ENCODE data around the gene PRIMPOL. TPM values are rescaled to one million over a fixed set of nuclear protein-coding genes. Genes with fewer than 3 reads are reported as not detected.
"Not testable (repeated sequence)": the region's sequence is repeated elsewhere in the genome, so short reads cannot be mapped to it uniquely, and the experiment has no call there.

PRIMPOL gene
- total RNA-seq, 2 experiments from 2014 or later, result 17.7 to 18.1 TPM

DNA sequence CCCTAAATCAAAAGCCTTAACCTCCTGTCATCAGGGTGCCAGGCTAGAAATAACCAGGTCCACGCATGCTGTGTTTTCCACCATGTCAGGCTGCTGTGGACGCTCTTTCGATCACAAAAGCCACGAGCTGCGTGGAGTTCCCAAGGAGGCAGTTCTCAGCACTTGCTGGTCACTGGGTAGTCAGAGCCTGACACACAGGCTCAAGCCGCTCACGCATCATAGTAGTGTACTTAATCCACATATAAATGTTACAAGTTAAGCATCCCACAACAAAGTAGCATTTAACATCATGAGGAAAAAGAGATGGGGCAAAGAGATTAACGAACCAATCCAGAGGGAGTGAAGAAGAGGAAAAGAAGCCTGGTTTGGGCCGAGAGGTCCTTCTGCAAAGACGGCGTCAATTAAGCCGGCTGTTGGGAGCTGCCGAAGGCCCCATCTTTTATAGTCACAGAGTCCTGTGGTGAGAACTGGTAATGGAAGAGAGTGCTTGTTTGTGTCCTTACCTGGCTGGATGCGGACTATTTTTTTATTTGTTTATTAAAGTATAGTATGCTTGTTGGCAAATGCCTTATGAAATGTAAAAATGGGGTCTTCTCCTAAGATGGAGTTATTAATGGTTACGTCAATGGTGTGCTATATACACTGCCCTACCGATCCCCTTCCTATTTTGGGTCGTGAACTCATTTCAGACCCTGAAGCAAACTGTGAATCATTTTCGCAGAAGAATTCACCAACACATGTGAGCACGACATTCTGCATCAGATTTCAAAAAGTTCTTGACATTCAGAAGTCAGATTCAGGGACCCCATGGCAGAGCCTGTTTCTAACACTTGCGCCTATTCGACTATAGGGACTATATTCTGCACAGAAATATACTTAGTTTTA is 675 bp downstream of the PRIMPOL start:
- Mint-ChIP-seq H3K4me3 (peak overlapping the region; percentile 93), H3K4me1 (peaks cover 37% of the 10 kb centered on the region), H3K27me3 (no peaks in the 10 kb centered on the region), H3K27ac (peak overlapping the region; percentile 90), H3K36me3 (peaks cover 44% of the 10 kb centered on the region), H3K9me3 (no peaks in the 10 kb centered on the region)
- peak; percentile 14 for DNase-seq

DNA sequence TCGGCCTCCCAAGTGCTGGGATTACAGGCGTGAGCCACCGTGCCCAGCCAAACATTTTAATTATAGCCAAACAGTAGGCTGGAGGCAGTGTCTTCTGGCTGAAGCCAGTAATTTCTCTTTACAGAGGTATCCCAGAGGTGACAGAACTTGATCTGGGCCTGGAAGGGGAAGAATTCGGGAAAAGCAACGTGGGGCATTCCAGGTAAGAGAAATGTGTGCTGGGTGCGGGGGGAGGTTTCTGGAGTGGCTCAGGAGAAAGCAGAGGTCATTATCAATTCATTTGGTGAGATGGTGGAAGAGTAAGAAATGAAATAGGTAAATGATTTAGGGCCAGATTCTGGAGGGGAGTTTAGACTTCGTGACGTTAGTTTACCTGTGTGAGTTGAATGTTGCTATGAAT is 2.4 kb downstream of the PRIMPOL start:
- no peak overlapping the region for H3K4me3 Mint-ChIP-seq
- no peak overlapping the region for H3K27ac Mint-ChIP-seq
- peaks cover 32% of the 10 kb centered on the region for H3K36me3 Mint-ChIP-seq
- H3K9me3 Mint-ChIP-seq, result no peaks in the 10 kb centered on the region
- H3K27me3 Mint-ChIP-seq, result no peaks in the 10 kb centered on the region
- peaks cover 21% of the 10 kb centered on the region for H3K4me1 Mint-ChIP-seq
- DNase-seq, result no peak

DNA sequence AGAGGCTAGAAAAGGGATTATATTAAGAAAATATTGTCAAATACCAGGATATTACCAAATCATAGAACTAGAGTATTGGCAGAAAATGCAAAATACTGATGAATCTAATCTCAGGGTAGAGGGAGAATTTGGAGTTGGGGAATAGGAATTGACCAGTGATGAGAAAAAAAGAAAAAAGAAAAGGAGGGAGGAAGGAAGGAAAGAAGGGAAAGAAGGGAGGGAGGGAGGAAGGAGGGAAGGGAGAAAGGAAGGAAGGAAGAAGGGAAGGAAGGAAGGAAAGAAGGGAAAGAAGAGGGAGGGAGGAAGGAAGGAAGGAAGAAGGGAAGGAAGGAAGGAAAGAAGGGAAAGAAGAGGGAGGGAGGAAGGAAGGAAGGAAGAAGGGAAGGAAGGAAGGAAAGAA is 3.1 kb downstream of the PRIMPOL start:
- H3K27ac Mint-ChIP-seq, result not testable (repeated sequence)

DNA sequence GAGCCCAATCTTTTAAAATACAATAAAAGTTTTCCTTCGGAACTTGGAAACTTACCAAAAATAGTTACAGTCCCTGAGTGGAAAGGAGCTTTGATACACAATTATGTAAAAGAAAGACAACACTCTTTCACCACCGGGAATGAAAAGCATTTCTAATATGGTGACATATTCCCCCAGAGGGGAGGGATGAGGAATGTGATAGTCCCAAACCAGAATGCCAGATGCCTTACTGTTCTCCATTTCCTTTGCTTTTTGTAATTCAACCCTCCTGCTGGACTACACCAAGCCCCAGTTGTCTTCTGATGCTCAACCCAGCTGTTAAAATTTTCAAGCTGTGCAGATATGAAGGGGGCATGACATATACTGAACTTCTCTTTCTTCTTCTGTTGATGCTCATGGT is 4.1 kb downstream of the PRIMPOL start:
- Mint-ChIP-seq H3K27me3 (no peaks in the 10 kb centered on the region), H3K36me3 (peaks cover 18% of the 10 kb centered on the region), H3K27ac (no peak overlapping the region), H3K9me3 (no peaks in the 10 kb centered on the region), H3K4me1 (peaks cover 9% of the 10 kb centered on the region), H3K4me3 (no peak overlapping the region)
- DNase-seq, result no peak

More for the DNA sequence above, 3.1 kb downstream of the PRIMPOL start:
- peaks cover 27% of the 10 kb centered on the region for H3K36me3 Mint-ChIP-seq
- not testable (repeated sequence) for H3K27me3 Mint-ChIP-seq, H3K9me3 Mint-ChIP-seq, H3K4me3 Mint-ChIP-seq, DNase-seq
- peaks cover 14% of the 10 kb centered on the region for H3K4me1 Mint-ChIP-seq

DNA sequence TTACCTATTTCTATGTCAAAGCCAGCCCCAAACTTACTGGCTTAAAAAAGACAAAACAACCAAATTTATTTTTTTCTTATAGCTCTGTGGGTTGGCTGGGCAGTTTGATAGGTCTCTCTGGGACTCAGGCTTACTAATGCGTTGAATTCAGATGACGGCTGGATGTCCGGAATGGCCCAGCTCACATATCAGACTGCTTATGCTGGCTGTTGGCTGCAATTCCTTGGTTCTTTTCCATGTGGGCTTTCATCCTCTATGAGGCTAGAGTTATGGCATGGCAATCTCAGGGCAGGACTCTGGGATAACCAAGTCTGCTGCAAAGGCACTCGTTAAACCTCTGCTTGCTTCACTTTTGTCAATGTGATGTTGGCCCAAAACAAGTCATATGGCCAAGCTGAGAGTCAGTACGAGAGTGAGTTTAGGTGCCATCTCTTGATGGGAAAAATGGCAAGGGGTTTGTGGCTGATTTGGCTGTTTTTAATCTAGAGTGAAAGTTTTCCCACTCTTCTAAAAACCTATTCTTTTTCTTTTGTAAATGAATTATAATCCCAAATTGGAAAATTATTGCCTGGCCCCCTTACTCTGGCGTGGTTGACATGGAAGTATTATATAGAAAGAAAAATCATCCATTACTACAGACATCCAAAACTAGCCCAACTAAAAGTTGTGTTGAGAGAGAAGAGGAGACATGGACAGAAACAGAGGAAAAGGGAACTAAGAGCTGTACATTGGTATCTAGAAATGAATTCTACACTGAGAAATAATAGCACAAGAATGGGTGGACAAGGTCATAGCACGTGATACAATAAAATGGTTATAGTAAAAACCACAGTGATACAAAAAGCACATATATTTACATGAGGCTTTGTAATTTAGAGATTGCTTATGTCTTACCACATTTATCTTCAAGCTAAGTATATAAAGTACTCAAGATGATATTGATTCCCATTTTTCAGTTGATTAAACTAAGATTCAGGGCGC is 6.6 kb downstream of the PRIMPOL start:
- no peaks in the 10 kb centered on the region for H3K9me3 Mint-ChIP-seq
- H3K4me3 Mint-ChIP-seq, result no peak overlapping the region
- no peak for DNase-seq
- H3K4me1 Mint-ChIP-seq, result peaks cover 2% of the 10 kb centered on the region
- H3K27ac Mint-ChIP-seq, result no peak overlapping the region
- peaks cover 14% of the 10 kb centered on the region for H3K36me3 Mint-ChIP-seq
- H3K27me3 Mint-ChIP-seq, result no peaks in the 10 kb centered on the region

DNA sequence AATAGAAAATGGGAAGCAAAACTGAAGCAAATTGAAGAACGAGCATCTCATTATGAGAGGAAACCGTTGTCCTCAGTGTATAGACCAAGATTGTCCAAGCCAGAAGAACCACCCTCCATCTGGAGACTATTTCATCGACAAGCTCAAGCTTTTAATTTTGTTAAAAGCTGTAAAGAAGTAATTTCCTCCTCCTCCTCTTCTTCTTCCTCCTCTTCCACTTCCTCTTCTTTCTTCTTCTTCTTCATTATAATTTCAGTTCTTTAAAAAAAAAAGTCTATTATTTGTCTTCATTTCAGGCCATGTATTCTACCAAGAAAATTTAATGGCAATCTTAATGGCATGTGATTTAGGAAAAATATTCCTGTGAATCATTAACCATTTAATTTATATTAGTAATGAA is 7.6 kb downstream of the PRIMPOL start:
- H3K9me3 Mint-ChIP-seq, result no peaks in the 10 kb centered on the region
- H3K27ac Mint-ChIP-seq, result no peak overlapping the region
- peaks cover 14% of the 10 kb centered on the region for H3K36me3 Mint-ChIP-seq
- H3K27me3 Mint-ChIP-seq, result no peaks in the 10 kb centered on the region
- no peaks in the 10 kb centered on the region for H3K4me1 Mint-ChIP-seq
- no peak overlapping the region for H3K4me3 Mint-ChIP-seq
- no peak for DNase-seq

DNA sequence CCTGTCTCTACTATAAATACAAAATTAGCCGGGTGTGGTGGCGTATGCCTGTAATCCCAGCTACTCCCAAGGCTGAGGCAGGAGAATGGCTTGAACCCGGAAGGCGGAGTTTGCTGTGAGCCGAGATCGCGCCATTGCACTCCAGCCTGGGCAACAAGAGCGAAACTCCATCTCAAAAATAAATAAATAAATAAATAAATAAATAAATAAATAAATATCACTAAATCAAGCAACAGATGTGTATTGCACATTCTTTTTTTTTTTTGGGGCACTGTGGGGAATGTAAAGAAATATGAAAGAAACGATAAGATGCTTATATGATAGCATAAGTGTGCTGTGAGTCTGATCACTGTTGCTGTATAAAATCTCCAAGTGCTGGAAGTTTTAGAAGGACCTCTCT is 8.3 kb downstream of the PRIMPOL start:
- not testable (repeated sequence) for H3K4me3 Mint-ChIP-seq, H3K9me3 Mint-ChIP-seq, H3K4me1 Mint-ChIP-seq, H3K27ac Mint-ChIP-seq, H3K27me3 Mint-ChIP-seq, DNase-seq
- peaks cover 13% of the 10 kb centered on the region for H3K36me3 Mint-ChIP-seq

DNA sequence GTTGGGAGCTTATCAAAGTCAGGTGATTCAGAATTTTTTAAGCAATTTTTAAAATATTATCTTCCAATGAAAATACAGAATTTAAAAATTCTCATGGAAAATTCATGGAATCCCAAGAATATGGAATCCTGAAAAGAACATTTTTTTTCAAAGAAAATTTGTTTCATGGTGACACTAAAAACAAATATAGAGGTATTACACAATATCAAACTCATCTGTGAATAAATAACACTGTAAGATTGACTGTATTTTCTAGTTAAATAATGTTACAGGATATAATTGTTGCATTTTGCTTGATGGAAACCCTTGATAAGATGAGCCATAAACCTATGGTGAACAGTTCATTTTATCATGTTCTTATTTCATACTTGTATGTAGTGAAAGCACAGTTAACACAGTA is 11.4 kb downstream of the PRIMPOL start:
- Mint-ChIP-seq H3K4me3 (no peak overlapping the region), H3K9me3 (no peaks in the 10 kb centered on the region), H3K27me3 (no peaks in the 10 kb centered on the region), H3K4me1 (no peaks in the 10 kb centered on the region), H3K36me3 (peaks cover 7% of the 10 kb centered on the region), H3K27ac (no peak overlapping the region)
- no peak for DNase-seq

DNA sequence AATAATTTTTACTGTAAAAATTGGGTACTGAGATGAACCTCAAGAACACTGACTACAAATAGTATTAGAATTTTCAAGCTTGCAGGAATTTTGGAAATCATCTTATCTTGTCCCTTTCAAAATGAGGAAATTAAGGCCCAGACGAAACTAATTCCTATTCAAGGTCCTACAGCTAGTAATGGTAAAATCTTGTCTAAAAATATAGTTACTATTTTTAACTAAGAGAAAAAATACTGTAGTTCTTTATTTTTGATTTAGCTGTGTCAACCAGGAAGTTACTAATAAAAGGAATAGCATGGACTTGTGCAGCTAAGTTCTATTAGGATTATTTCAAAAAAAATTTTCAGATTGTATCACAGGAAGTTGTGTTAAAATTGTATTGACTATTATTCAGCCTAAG is 12.7 kb downstream of the PRIMPOL start:
- H3K36me3 Mint-ChIP-seq, result peaks cover 16% of the 10 kb centered on the region
- no peaks in the 10 kb centered on the region for H3K27me3 Mint-ChIP-seq
- no peak for DNase-seq
- H3K9me3 Mint-ChIP-seq, result no peaks in the 10 kb centered on the region
- H3K4me3 Mint-ChIP-seq, result no peak overlapping the region
- H3K27ac Mint-ChIP-seq, result no peak overlapping the region
- no peaks in the 10 kb centered on the region for H3K4me1 Mint-ChIP-seq

DNA sequence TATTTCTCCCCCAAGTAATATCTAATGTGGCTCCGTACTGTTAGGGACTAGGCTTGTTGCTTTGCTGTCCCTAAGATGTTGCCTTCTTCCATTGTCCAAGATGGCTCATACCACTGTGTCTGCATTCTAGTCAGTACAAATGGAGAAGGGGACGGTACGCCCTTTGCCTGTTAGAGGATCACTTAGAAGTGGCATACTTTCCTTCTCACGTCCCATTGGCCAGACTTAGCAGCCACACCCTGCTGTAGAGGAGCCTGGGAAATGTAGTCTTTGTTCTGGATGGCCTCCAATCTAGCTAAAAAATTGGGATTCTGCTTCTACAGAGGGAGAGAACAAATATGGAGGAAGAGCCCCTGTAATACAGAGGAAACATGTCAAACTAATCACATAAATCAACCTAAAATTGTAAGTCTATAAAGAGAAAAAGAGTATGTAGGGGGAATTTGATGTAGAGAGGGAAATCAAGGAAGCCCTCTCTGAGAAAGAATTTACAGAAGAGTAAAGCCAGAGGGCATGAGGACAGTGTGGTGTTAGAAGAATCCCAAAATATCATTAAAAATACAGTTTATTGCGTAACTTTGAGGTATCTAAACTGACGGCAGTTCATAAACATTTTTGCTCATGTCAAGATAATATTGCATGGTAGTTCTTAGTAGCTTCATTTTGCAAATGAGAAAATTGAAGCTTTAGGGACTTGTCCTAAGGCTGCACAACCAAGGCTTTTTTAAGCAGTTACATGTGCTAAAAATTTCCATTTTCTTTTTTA is 15.1 kb downstream of the PRIMPOL start:
- Mint-ChIP-seq H3K36me3 (peaks cover 28% of the 10 kb centered on the region), H3K27me3 (no peaks in the 10 kb centered on the region), H3K9me3 (no peaks in the 10 kb centered on the region), H3K4me3 (no peak overlapping the region), H3K27ac (no peak overlapping the region), H3K4me1 (peaks cover 13% of the 10 kb centered on the region)
- no peak for DNase-seq

DNA sequence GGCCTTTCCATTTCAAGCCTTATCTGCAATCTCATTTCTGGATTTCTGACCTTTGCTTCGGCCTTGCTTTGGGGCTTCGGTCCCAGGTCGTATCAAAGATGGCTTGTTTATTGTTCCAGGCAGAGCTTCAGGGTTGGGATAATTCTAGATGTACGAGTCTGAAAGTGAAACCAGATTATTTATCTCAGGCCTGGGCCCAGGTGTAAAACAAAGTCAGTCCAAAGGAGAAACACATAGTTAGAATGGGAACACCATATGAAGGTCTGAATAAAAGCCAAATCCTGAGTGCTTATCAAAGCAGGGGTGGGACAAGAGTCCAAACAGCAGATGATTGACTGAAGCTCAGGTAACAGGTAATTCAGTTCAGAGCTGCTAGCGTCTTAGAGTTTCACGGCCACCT is 17.1 kb downstream of the PRIMPOL start:
- no peak for DNase-seq
- H3K27me3 Mint-ChIP-seq, result no peaks in the 10 kb centered on the region
- no peak overlapping the region for H3K4me3 Mint-ChIP-seq
- H3K4me1 Mint-ChIP-seq, result peaks cover 13% of the 10 kb centered on the region
- no peaks in the 10 kb centered on the region for H3K9me3 Mint-ChIP-seq
- H3K36me3 Mint-ChIP-seq, result peaks cover 28% of the 10 kb centered on the region
- H3K27ac Mint-ChIP-seq, result no peak overlapping the region

DNA sequence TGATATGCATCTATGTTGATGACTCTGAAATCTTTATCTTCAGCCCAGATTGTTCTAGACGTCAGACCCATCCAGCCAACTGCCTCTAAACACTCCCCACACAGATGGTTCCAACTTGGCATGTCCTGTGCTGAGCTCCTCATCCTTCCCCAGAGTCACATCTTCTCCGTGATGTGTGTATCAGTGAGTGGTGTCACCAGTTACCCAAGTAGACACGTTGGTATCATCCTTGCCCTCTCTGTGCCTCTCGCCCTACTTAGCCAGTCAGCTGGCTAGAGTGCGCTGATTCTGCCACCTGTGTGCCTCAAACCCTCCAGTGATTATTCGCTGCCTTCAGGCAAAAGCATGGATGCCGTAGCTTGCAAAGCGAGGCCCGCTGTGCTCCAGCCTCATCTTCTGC is 18.6 kb downstream of the PRIMPOL start:
- no peak for DNase-seq
- Mint-ChIP-seq H3K9me3 (no peaks in the 10 kb centered on the region), H3K36me3 (peaks cover 28% of the 10 kb centered on the region), H3K4me1 (peaks cover 13% of the 10 kb centered on the region), H3K27ac (peak overlapping the region; percentile 23), H3K27me3 (no peaks in the 10 kb centered on the region), H3K4me3 (no peak overlapping the region)

DNA sequence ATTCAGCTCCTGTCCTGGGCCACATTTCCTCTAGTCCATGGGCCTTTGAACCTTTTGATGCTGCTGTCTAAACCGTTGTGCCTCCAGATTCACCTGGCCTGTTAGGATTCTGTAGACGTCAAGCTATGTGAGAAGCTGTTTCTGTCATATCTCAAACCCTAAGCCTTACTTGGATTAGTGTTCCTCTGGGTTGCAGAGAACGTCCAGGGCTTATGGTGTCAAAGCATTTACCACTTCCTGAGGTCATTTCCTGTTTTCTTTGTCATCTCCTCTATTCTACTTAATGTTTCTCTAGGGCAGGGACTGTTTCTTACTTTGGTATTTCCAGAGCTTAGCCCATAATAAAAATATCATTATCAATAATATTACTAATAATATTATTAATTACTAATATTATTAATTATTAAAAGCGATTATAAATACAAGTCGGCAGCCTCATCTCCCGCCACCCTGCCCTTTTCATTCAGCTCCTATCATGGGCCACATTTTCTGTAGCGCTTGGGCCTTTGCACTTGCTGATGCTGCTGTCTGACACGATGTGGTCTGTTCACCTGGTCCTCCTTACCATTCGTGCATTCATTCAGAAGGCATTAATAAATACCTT is 19.1 kb downstream of the PRIMPOL start:
- Mint-ChIP-seq H3K4me1 (peaks cover 13% of the 10 kb centered on the region), H3K36me3 (peaks cover 28% of the 10 kb centered on the region), H3K27ac (peak overlapping the region; percentile 23), H3K9me3 (no peaks in the 10 kb centered on the region), H3K27me3 (no peaks in the 10 kb centered on the region), H3K4me3 (no peak overlapping the region)
- DNase-seq, result no peak

DNA sequence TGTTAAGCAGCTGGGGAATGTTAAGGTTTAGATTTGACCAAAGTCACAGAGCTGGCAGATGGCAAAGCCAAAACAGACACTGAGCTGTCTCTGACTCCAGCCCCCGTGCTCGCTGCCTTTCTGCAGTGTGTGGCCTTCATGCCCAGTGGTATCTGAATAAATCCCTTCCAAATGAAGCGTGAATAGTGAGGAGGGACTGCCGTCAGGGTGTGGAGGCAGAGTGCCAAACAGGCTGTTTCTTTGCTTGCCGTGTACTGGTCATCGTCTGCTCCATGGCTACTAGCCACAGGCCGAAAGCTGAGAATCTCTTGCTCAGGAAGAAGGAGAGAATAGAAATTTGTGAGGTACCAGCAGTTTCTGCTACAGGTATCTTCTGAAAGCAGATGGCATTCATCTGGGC is 19.7 kb downstream of the PRIMPOL start:
- H3K4me3 Mint-ChIP-seq, result no peak overlapping the region
- H3K27ac Mint-ChIP-seq, result no peak overlapping the region
- H3K4me1 Mint-ChIP-seq, result peaks cover 13% of the 10 kb centered on the region
- no peaks in the 10 kb centered on the region for H3K27me3 Mint-ChIP-seq
- H3K9me3 Mint-ChIP-seq, result no peaks in the 10 kb centered on the region
- peaks cover 28% of the 10 kb centered on the region for H3K36me3 Mint-ChIP-seq
- DNase-seq, result no peak
